Measurements from ENCODE around the gene FARP2.

Gene FARP2, protein sequence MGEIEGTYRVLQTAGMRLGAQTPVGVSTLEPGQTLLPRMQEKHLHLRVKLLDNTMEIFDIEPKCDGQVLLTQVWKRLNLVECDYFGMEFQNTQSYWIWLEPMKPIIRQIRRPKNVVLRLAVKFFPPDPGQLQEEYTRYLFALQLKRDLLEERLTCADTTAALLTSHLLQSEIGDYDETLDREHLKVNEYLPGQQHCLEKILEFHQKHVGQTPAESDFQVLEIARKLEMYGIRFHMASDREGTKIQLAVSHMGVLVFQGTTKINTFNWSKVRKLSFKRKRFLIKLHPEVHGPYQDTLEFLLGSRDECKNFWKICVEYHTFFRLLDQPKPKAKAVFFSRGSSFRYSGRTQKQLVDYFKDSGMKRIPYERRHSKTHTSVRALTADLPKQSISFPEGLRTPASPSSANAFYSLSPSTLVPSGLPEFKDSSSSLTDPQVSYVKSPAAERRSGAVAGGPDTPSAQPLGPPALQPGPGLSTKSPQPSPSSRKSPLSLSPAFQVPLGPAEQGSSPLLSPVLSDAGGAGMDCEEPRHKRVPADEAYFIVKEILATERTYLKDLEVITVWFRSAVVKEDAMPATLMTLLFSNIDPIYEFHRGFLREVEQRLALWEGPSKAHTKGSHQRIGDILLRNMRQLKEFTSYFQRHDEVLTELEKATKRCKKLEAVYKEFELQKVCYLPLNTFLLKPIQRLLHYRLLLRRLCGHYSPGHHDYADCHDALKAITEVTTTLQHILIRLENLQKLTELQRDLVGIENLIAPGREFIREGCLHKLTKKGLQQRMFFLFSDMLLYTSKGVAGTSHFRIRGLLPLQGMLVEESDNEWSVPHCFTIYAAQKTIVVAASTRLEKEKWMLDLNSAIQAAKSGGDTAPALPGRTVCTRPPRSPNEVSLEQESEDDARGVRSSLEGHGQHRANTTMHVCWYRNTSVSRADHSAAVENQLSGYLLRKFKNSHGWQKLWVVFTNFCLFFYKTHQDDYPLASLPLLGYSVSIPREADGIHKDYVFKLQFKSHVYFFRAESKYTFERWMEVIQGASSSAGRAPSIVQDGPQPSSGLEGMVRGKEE

DNA sequence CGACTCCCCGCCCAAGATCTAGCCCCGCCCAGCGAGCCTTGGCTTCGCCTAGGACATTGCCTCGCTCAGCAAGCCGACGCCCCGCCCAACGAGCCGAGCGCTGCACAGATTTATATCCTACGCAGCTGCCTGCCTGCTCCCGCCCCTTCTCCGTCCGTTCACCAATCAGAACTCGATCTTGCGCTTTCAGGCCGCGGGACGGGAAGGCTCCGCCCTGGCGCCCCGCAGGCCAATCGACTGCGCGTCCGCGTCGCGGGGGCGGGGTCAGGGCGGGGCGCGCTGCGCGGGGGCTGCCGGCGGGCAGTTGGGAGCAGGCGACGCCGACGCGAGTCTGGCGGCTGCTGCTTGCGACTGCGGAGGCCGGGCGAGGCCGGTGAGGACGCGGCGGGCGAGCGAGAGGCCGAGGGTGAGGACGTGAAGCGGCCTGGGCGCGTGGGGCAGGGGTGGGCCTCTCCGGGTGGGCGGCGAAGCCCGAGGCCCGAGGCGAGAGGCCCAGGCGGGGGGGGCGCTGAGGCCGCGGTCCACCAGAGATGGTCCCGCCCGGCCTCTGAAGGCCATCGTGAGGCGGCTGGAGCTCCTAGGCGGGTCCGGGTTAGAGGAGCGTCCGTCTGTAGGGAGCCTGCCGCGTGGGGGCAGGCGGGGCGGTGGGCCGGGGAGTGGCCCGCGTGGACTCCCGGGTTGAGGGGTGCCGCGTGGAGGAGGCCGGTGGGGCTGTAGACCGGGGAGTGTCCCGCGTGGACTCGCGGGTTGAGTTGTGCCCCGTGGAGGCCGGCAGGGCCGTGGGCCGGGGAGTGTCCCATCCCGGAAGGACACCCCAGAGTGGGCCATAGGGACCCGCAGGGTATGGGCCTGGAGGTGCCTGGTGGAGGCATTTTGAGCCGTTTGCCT is at the start of gene FARP2:
FARP2 (plus strand) TSS at position 303 of the 888 bp plus-strand sequence. CDS start 16,823 bp downstream, outside the sequence.
- Mint-ChIP-seq H3K36me3 (peaks cover 2% of the 10 kb centered on the region), H3K27ac (peak within 1 kb of the TSS; percentile 1), H3K4me1 (ENCODE audit: low read depth) (peaks cover 24% of the 10 kb centered on the region), H3K9me3 (ENCODE audit: low read depth) (no peaks in the 10 kb centered on the region), H3K27me3 (no peaks in the 10 kb centered on the region), H3K4me3 (peak within 1 kb of the TSS; percentile 80)

DNA sequence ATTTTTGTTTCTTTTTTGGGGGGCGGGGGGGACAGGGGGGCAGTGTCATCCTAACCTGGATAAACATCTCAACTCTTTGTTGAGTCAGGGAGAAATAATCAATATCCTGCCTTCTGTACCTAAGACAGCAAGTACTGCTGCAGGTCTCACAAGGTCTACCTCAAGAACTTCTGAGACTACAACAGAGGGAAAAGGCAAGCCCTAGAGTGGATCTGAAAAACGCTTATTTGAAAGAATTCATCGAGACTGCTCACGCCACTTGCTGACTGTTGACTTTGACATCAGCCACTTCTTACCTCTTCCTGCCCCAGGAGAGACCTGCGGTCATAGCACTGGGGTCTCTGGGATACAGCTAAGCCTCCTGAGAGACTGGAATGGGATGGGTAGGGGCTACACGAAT is 49.0 kb upstream of the FARP2 start:
- H3K27ac Mint-ChIP-seq = no peak overlapping the region

DNA sequence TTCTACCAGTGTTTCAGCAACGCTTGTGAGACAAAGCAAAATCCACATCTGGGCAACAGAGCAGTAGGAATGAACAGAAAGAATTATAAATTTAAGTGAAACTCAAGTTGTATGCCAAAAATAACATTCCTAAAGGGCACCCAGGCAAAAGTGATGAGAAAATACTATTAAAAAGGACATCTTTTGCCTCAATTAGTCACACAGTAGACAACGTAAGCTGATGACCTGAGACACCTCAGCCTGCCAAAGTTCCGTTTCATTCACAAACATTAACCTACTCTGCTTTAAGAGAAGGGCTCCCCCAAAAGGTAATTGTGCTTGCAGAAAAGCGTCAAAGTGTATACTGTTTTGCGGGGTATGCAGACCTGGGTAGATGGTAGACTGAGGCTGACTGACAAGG is 47.8 kb upstream of the FARP2 start:
- no peaks in the 10 kb centered on the region for H3K27me3 Mint-ChIP-seq
- peak overlapping the region; percentile 93 for H3K27ac Mint-ChIP-seq
- peaks cover 77% of the 10 kb centered on the region for H3K4me1 Mint-ChIP-seq (ENCODE audit: low read depth)
- H3K4me3 Mint-ChIP-seq = no peak overlapping the region
- no peaks in the 10 kb centered on the region for H3K9me3 Mint-ChIP-seq (ENCODE audit: low read depth)
- peaks cover 2% of the 10 kb centered on the region for H3K36me3 Mint-ChIP-seq

More for the DNA sequence above, 49.0 kb upstream of the FARP2 start:
- H3K36me3 Mint-ChIP-seq = peaks cover 2% of the 10 kb centered on the region
- no peaks in the 10 kb centered on the region for H3K9me3 Mint-ChIP-seq (ENCODE audit: low read depth)
- H3K4me1 Mint-ChIP-seq (ENCODE audit: low read depth) = peaks cover 75% of the 10 kb centered on the region
- H3K27me3 Mint-ChIP-seq = no peaks in the 10 kb centered on the region
- no peak overlapping the region for H3K4me3 Mint-ChIP-seq

- Mint-ChIP-seq H3K9me3 (ENCODE audit: low read depth) (no peaks in the 10 kb centered on the region), H3K27ac (peak overlapping the region; percentile 93), H3K27me3 (no peaks in the 10 kb centered on the region), H3K4me1 (ENCODE audit: low read depth) (peaks cover 77% of the 10 kb centered on the region), H3K36me3 (peaks cover 2% of the 10 kb centered on the region), H3K4me3 (peak overlapping the region; percentile 52)
Measured at GRCh38 chr2:241308832-241309500, 47.1 kb upstream of the FARP2 start.

DNA sequence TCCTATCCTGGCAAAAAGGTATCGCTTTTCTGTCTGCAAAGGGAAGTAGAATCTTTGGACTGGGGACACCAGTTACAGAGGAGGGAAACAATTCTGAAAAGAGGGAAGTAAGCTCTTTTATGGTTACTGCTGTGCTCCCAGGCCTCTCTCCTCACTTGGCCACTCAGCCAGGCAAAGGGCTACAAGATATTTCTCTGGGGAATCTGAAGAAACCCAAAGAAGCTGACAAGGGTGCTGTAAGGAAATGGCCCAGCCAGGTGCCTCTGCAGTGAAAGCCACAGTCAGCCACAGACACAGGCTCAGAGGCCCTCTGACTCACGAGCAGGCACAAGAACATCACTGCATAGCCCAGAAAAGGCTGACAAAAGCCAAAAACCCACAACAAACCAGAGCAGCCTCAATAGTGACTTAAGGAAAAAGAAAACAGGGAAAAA is 46.4 kb upstream of the FARP2 start:
- H3K27me3 Mint-ChIP-seq = no peaks in the 10 kb centered on the region
- peaks cover 2% of the 10 kb centered on the region for H3K36me3 Mint-ChIP-seq
- H3K27ac Mint-ChIP-seq = peak overlapping the region; percentile 93
- no peaks in the 10 kb centered on the region for H3K9me3 Mint-ChIP-seq (ENCODE audit: low read depth)
- H3K4me3 Mint-ChIP-seq = peak overlapping the region; percentile 81
- peaks cover 73% of the 10 kb centered on the region for H3K4me1 Mint-ChIP-seq (ENCODE audit: low read depth)

- H3K9me3 Mint-ChIP-seq (ENCODE audit: low read depth) = no peaks in the 10 kb centered on the region
- H3K27ac Mint-ChIP-seq = peak overlapping the region; percentile 70
- peaks cover 2% of the 10 kb centered on the region for H3K36me3 Mint-ChIP-seq
- peaks cover 67% of the 10 kb centered on the region for H3K4me1 Mint-ChIP-seq (ENCODE audit: low read depth)
- H3K27me3 Mint-ChIP-seq = no peaks in the 10 kb centered on the region
- H3K4me3 Mint-ChIP-seq = peak overlapping the region; percentile 24
Measured at GRCh38 chr2:241310917-241311566, 45.0 kb upstream of the FARP2 start.

- H3K27me3 Mint-ChIP-seq = no peaks in the 10 kb centered on the region
- H3K9me3 Mint-ChIP-seq (ENCODE audit: low read depth) = no peaks in the 10 kb centered on the region
- H3K36me3 Mint-ChIP-seq = peaks cover 4% of the 10 kb centered on the region
- peak overlapping the region; percentile 64 for H3K27ac Mint-ChIP-seq
- H3K4me3 Mint-ChIP-seq = peak overlapping the region; percentile 6
- peaks cover 70% of the 10 kb centered on the region for H3K4me1 Mint-ChIP-seq (ENCODE audit: low read depth)
Measured at GRCh38 chr2:241312082-241312481, 44.0 kb upstream of the FARP2 start.

GRCh38 chr2:241313543-241314095 is 42.5 kb upstream of the FARP2 start:
- Mint-ChIP-seq H3K4me1 (ENCODE audit: low read depth) (peaks cover 72% of the 10 kb centered on the region), H3K27ac (peak overlapping the region; percentile 94), H3K27me3 (no peaks in the 10 kb centered on the region), H3K9me3 (ENCODE audit: low read depth) (no peaks in the 10 kb centered on the region), H3K4me3 (peak overlapping the region; percentile 97), H3K36me3 (peaks cover 9% of the 10 kb centered on the region)

- Mint-ChIP-seq H3K36me3 (peaks cover 9% of the 10 kb centered on the region), H3K27me3 (no peaks in the 10 kb centered on the region), H3K4me3 (peak overlapping the region; percentile 97), H3K27ac (peak overlapping the region; percentile 94), H3K4me1 (ENCODE audit: low read depth) (peaks cover 69% of the 10 kb centered on the region), H3K9me3 (ENCODE audit: low read depth) (no peaks in the 10 kb centered on the region)
Measured at GRCh38 chr2:241314226-241315092, 41.6 kb upstream of the FARP2 start.

DNA sequence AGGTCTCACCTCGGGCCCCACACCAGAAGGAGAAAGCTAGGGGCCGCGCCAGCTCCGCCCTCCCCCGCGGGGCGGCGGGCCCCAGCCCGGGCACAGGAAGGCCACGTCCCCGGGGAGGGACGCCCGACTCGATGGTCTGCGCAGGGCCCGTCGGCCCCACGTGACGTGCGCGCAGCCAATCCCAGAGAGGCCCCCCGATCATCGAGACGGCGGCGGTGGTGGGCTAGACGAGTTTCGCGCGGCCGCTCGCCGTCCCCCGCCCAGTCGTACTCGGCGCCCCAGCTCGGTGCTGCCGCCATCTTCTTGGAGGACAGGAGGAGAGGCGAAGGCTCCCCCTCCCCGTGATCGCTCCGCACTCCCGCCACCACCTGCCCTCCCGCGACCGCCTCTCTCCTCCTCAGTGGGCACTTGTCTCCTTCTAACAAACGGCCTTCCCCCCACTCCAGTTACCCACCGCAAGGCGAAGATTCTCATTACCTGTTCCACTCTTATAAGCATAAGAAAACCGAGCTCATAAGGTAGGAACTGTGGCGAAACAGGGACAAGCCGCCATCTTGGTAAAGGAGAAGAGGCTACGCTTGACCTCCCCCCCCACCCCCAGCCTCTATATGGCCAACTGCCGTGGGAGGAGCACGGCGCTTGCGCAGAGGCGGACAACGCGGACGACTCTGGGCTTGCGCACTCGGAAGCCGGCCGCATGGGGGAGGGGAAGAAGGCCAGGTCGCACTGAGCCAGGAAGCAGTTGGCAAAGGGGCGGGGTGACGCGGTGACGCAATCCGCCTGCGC is 40.8 kb upstream of the FARP2 start, which contains the start of gene HDLBP:
HDLBP (minus strand) TSS at position 580 of the 786 bp plus-strand sequence. CDS start 48,803 bp downstream, outside the sequence.
- H3K27me3 Mint-ChIP-seq = no peaks in the 10 kb centered on the region
- peaks cover 13% of the 10 kb centered on the region for H3K36me3 Mint-ChIP-seq
- no peaks in the 10 kb centered on the region for H3K9me3 Mint-ChIP-seq (ENCODE audit: low read depth)
- peaks cover 68% of the 10 kb centered on the region for H3K4me1 Mint-ChIP-seq (ENCODE audit: low read depth)
- H3K27ac Mint-ChIP-seq = peak within 1 kb of the TSS; percentile 99
- H3K4me3 Mint-ChIP-seq = peak within 1 kb of the TSS; percentile 97

GRCh38 chr2:241315879-241316631 is 40.0 kb upstream of the FARP2 start, which contains the start of gene SEPTIN2:
TSS of gene SEPTIN2 (plus strand) at chr2:241315925. CDS start at chr2:241324233, 8,308 bp downstream.
- Mint-ChIP-seq H3K27me3 (no peaks in the 10 kb centered on the region), H3K9me3 (ENCODE audit: low read depth) (no peaks in the 10 kb centered on the region), H3K4me3 (peak within 1 kb of the TSS; percentile 97), H3K4me1 (ENCODE audit: low read depth) (peaks cover 67% of the 10 kb centered on the region), H3K27ac (peak within 1 kb of the TSS; percentile 99), H3K36me3 (peaks cover 13% of the 10 kb centered on the region)

All from activated naive CD8-positive, alpha-beta T cell (primary cell).